Astrocyte of the cerebellum (primary cell): ENCODE data around the gene TRAM2.
A peak's percentile ranks its signal among the peaks of the same experiment; 100 is the strongest.

ENCODE experiments used
- DNase-seq: peaks from one replicate; pipeline ENCODE4 v3.0.0-alpha.2; 2011; ENCODE audit warnings: low read depth
- H3K4me3 ChIP-seq: 2 replicates; pipeline ENCODE4 v1.5.1; 2011; ENCODE audit warnings: mild to moderate bottlenecking, low read depth, low read length, moderate library complexity
- in situ Hi-C: cut with HindIII; loops from 2 replicates; pipeline ENCODE4 v1.10.0; 2017; ENCODE audit warnings: low sequenced_read_pairs
- TF ChIP-seq, protein P1 (sequence below): IDR thresholded peaks from 2 replicates; pipeline ENCODE4 v1.5.1; 2012; ENCODE audit warnings: low read length, low read depth, moderate library complexity, mild to moderate bottlenecking; ENCODE audit errors: missing control alignments

The TRAM2 gene, protein sequence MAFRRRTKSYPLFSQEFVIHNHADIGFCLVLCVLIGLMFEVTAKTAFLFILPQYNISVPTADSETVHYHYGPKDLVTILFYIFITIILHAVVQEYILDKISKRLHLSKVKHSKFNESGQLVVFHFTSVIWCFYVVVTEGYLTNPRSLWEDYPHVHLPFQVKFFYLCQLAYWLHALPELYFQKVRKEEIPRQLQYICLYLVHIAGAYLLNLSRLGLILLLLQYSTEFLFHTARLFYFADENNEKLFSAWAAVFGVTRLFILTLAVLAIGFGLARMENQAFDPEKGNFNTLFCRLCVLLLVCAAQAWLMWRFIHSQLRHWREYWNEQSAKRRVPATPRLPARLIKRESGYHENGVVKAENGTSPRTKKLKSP

DNA sequence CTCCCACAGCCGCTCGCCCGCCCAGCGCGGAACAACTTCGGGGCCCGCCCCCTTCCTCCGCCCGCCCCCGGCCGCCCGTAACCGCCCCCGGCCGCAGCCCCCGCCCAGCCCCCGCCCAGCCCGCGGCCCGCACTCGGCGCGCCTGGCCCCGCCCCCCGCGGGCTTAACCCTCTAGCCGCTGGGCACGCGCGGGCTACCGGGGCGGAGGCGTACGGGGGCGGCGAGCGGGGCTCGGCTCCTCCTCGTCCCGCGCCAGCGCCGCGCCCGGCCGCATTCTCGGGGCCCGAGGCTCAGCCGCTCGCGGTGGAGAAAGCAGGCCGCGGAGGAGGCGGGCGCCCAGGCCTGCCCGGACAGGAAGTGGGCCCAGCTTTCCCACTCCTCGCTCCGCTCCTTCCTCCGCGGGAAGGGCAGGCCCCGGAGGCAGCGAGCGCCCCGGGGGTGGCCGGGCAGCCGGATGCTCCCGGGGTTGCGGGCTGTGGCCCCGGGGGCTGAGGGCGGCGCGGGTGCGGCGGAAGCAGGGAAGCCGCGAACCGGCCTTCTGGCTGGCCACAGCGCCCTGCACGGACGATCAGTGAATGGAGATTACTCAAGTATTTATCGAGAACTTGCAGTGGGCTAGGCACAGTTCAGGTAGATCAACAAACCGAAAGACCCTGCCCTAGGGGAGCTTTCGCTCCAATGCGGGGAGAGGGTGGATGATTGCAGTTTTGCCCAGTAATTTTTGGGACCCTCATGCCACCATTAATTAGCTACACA, at the start of gene TRAM2:
TSS of gene TRAM2 (minus strand) at position 39 of the 756 bp plus-strand sequence. CDS start 145 bp downstream, outside the sequence.
- H3K4me3 ChIP-seq: peak within 1 kb of the TSS; percentile 93
- peak; percentile 53 for DNase-seq
- in situ Hi-C loops: no loop called here
- TF ChIP-seq, protein P1, sequence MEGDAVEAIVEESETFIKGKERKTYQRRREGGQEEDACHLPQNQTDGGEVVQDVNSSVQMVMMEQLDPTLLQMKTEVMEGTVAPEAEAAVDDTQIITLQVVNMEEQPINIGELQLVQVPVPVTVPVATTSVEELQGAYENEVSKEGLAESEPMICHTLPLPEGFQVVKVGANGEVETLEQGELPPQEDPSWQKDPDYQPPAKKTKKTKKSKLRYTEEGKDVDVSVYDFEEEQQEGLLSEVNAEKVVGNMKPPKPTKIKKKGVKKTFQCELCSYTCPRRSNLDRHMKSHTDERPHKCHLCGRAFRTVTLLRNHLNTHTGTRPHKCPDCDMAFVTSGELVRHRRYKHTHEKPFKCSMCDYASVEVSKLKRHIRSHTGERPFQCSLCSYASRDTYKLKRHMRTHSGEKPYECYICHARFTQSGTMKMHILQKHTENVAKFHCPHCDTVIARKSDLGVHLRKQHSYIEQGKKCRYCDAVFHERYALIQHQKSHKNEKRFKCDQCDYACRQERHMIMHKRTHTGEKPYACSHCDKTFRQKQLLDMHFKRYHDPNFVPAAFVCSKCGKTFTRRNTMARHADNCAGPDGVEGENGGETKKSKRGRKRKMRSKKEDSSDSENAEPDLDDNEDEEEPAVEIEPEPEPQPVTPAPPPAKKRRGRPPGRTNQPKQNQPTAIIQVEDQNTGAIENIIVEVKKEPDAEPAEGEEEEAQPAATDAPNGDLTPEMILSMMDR: no peak

DNA sequence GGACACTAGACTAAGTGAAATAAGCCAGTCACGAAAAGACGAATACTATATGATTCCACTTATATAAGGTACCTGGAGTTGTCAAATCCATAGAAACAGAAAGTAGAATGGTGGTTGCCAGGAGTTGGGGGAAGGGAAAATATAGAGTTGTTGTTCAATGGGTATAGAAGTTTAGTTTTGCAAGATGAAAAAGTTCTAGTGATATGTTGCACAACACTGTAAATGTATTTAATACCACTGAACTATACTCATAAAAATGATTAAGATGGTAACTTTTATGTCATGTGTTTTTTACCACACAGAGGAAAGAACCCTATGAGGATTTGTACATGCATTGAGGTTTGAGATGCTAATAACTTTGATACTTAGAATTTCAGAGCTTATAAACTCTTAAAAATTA, 46.0 kb upstream of the TRAM2 start:
- TF ChIP-seq, protein P1: no peak
- in situ Hi-C loops: no loop called here
- DNase-seq: no peak
- no peak overlapping the region for H3K4me3 ChIP-seq

DNA sequence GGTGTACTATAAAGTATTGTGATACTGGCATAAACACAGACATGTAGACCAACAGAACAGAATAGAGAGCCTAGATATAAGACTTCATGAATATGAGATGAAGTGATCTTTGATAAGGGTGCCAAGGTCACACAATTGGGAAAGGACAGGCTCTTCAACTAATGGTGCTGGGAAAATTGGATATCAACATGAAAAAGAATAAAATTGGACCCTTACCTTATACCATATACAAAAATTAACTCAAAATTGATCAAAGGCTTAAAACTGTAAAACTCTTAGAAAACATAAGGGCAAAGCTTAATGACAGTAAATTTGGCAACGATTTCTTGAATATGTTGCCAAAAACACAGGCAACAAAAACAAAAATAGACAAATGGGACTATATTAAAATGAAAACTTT, 44.8 kb upstream of the TRAM2 start:
- DNase-seq: no peak
- no peak overlapping the region for H3K4me3 ChIP-seq
- in situ Hi-C loops: no loop called here
- TF ChIP-seq, protein P1: no peak

DNA sequence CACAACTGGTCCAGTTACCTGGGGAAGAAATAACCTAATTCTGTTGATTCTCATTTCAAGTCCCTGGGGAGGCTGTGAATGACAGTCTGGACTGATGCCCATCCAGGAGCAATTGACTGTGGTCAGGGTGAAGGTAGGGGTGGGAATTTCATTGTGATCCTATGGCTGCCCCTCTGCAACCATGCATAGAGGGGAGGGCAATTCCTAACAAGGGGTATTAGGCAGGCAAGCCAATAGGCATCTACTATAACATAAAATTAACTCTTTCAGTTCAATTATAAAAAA, 44.0 kb upstream of the TRAM2 start:
- no peak for DNase-seq
- in situ Hi-C loops: no loop called here
- TF ChIP-seq, protein P1: no peak
- no peak overlapping the region for H3K4me3 ChIP-seq

DNA sequence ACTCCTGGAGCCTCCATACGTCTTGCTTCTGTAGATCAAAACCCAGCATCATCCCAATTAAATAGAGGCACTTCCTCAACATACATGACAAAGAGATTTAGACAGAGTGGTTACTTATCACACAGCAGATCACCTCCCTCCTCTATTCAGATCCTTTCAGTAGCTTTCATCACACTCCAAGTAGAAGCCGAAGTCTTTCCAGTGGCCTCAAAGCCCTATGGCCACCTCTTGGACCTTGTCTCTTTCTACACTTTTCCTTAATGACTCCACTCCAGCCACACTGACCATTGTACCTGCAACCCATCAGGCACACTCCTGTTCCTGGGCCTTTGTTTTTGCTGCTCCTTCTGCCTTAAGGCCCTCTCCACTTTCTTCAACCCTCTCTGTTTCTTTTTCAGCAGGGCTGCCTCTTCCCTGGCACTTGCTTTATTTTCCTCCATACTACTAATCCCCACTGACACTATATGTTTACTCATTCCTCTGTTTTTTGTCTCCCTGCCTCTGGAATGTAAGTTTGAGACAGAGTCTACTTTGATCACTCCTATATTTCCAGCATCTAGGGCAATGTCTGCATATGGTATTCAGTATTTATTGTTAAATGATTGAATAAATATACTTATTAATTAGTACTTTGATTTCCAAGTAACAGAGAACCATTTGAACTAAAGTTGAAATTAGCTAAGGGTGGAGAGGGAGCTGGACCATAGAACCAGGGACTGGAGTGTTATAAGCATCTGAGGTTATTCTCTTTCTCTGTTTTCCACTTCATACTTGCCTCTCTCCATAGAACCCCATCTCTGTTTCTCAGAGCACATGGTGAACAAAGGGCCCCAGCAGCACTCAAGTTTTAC, 43.4 kb upstream of the TRAM2 start:
- TF ChIP-seq, protein P1: no peak
- H3K4me3 ChIP-seq: no peak overlapping the region
- no peak for DNase-seq
- in situ Hi-C loops: no loop called here

DNA sequence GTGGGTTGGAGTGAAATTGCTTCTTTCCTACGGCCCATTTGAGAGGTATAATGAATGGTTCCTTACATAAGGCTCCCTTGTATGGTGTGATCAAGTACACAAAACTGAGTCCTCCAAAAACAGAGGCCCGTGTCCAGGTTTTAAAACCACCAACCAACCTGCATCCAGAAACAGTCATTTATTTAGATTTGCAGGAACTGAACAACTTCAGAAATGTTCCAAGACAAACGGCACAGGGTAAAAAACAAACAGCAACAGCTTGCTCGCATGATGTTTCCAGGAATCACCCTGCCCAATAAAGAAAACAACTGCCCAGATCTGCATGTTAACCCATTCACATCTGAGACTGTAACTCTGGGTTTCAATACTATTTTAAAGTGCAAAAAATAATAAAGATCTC, 40.2 kb upstream of the TRAM2 start:
- TF ChIP-seq, protein P1: no peak
- no peak overlapping the region for H3K4me3 ChIP-seq
- no peak for DNase-seq
- in situ Hi-C loops: no loop called here
